ENCODE measurements around the gene DPYD. TPM values are rescaled to one million over a fixed set of nuclear protein-coding genes. Genes with fewer than 3 reads are reported as not detected.

Gene DPYD
- total RNA-seq (10 to 100 TPM; 52.6 to 87.2 (median 57.4) TPM), polyA plus RNA-seq (10 to 100 TPM; 55.6 to 61.2 TPM), total RNA-seq (121 reads per million, percentile 87 among the genes with 10 or more reads in this experiment)

- Histone ChIP-seq H3K4me1 (ENCODE audit: control insufficient read depth in 2 of 2, insufficient read depth in 2 of 2, low read length in 2 of 2) (peaks cover 16 to 17% of the 10 kb centered on the region in 2 donors), H3K4me3 (ENCODE audit: low read length) (peak within 1 kb of the TSS; percentile 93), H3K36me3 (ENCODE audit: control insufficient read depth in 2 of 3, insufficient read depth in 3 of 3, low read length in 3 of 3) (peaks cover 0 to 9% (median 0%) of the 10 kb centered on the region in 3 experiments), H3K27ac (ENCODE audit: low read depth, low read length) (peak within 1 kb of the TSS; percentile 90), H3K9me3 (ENCODE audit: control insufficient read depth in 2 of 3, low read length in 3 of 3) (no peaks in the 10 kb centered on the region), H3K27me3 (ENCODE audit: control insufficient read depth in 2 of 2, insufficient read depth in 2 of 2, low read length in 2 of 2) (no peaks in the 10 kb centered on the region)
- Mint-ChIP-seq H3K4me3 (peak within 1 kb of the TSS; percentile 88 to 99 (median 98)), H3K36me3 (peaks cover 0 to 9% (median 3%) of the 10 kb centered on the region in 5 donors), H3K27me3 (no peaks in the 10 kb centered on the region), H3K9me3 (peaks cover 0 to 4% (median 0%) of the 10 kb centered on the region in 11 donors), H3K27ac (peak within 1 kb of the TSS; percentile 81 to 98 (median 96)), H3K4me1 (peaks cover 35 to 57% (median 54%) of the 10 kb centered on the region in 7 donors)
- ATAC-seq (peak; percentile 94), DNase-seq (peak; percentile 79 to 87 (median 84))
- intact Hi-C loops (cut with micrococcal nuclease), result loop anchor here (1.0 to 5.0 kb wide), 7 partner anchors 9 to 1199 kb away; partner anchors contain the start of gene PTBP2 (in 1 of the 2)
- POLR2A ChIA-PET, result interaction anchor here (0.6 to 3.1 kb wide), 8 partner anchors 10 to 126 kb away, joined by 3 to 11 read pairs (median 3); no protein-coding TSS in a partner anchor
- CTCF ChIA-PET, result interaction anchor here (0.6 to 1.2 kb wide), 2 partner anchors 35 to 130 kb away, joined by 3 read pairs; no protein-coding TSS in a partner anchor
These were observed at the start of gene DPYD for GRCh38 chr1:97920832-97921571. DPYD (minus strand) TSS chr1:97921034; CDS start chr1:97920922, 112 bp downstream.

- Histone ChIP-seq H3K36me3 (ENCODE audit: control insufficient read depth in 2 of 3, insufficient read depth in 3 of 3, low read length in 3 of 3) (no peaks in the 10 kb centered on the region), H3K4me1 (ENCODE audit: control insufficient read depth in 2 of 2, insufficient read depth in 2 of 2, low read length in 2 of 2) (no peaks in the 10 kb centered on the region), H3K4me3 (ENCODE audit: low read length) (no peak overlapping the region), H3K27ac (ENCODE audit: low read depth, low read length) (no peak overlapping the region), H3K9me3 (ENCODE audit: control insufficient read depth in 2 of 3, low read length in 3 of 3) (no peaks in the 10 kb centered on the region), H3K27me3 (ENCODE audit: control insufficient read depth in 2 of 2, insufficient read depth in 2 of 2, low read length in 2 of 2) (peaks cover 0 to 3% of the 10 kb centered on the region in 2 donors)
- Mint-ChIP-seq H3K4me1 (no peaks in the 10 kb centered on the region), H3K4me3 (no peak overlapping the region), H3K27me3 (peaks cover 0 to 50% (median 14%) of the 10 kb centered on the region in 5 donors), H3K36me3 (no peaks in the 10 kb centered on the region), H3K27ac (no peak overlapping the region), H3K9me3 (peaks cover 0 to 3% (median 0%) of the 10 kb centered on the region in 11 donors)
- POLR2A ChIA-PET, result no interaction called here
- DNase-seq (no peak), ATAC-seq (no peak)
- CTCF ChIA-PET, result no interaction called here
- intact Hi-C loops (cut with micrococcal nuclease), result no loop called here
These were observed 39.6 kb upstream of the DPYD start for GRCh38 chr1:97960470-97960869.

DNA sequence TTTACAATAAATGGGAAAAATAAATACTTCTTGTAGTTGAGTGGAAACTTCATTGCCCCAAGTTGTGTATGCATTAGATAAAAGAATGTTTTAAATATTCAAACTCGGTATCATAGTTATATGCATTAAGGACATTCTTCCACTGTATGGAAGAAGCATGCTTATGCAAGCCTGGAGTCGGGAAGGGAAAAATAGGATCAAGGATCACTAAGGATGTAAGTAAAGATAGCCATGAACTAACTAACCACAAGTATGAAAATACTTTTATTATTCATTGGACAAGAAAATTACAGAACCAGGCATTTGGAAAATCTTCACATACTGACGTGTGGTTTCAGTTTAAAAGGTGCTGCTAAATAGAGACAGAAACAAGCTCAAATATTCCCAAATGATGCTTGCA lies 26.9 kb upstream of the DPYD start:
- Mint-ChIP-seq H3K4me3 (no peak overlapping the region), H3K9me3 (no peaks in the 10 kb centered on the region), H3K36me3 (peaks cover 0 to 9% (median 0%) of the 10 kb centered on the region in 5 donors), H3K27me3 (peaks cover 0 to 44% (median 0%) of the 10 kb centered on the region in 5 donors), H3K4me1 (peaks cover 7 to 16% (median 12%) of the 10 kb centered on the region in 7 donors), H3K27ac (no peak overlapping the region)
- no peak overlapping the region for H3K27ac ChIP-seq (ENCODE audit: low read depth, low read length)
- peaks cover 8 to 11% of the 10 kb centered on the region in 2 donors for H3K4me1 ChIP-seq (ENCODE audit: control insufficient read depth in 2 of 2, insufficient read depth in 2 of 2, low read length in 2 of 2)
- H3K27me3 ChIP-seq (ENCODE audit: control insufficient read depth in 2 of 2, insufficient read depth in 2 of 2, low read length in 2 of 2), result no peaks in the 10 kb centered on the region
- H3K9me3 ChIP-seq (ENCODE audit: control insufficient read depth in 2 of 3, low read length in 3 of 3), result no peaks in the 10 kb centered on the region
- ChIA-PET POLR2A (no interaction called here), CTCF (no interaction called here)
- intact Hi-C loops (cut with micrococcal nuclease), result no loop called here
- ATAC-seq (no peak), DNase-seq (no peak)
- no peaks in the 10 kb centered on the region for H3K36me3 ChIP-seq (ENCODE audit: control insufficient read depth in 2 of 3, insufficient read depth in 3 of 3, low read length in 3 of 3)
- H3K4me3 ChIP-seq (ENCODE audit: low read length), result no peak overlapping the region

DNA sequence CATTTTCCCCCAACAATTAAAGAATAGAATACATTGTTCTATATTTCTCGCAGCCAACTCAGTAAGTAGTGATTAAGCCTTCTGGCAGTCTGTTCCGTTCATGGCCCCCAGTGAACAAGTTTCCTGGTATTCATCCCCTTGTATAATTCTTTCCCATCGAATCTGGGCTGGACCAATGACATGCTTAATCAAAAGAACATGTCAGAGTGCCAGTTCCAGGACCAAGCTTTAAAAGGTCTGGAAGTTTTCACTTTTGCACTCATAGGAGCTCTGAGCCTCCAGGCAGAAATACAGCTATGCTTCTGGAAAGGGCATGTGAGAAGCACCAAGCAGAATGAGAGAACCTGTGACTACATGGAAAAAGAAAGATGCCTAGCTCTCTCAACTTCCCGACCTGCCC lies 22.5 kb upstream of the DPYD start:
- Histone ChIP-seq H3K27ac (ENCODE audit: low read depth, low read length) (no peak overlapping the region), H3K4me3 (ENCODE audit: low read length) (no peak overlapping the region), H3K36me3 (ENCODE audit: control insufficient read depth in 2 of 3, insufficient read depth in 3 of 3, low read length in 3 of 3) (no peaks in the 10 kb centered on the region), H3K27me3 (ENCODE audit: control insufficient read depth in 2 of 2, insufficient read depth in 2 of 2, low read length in 2 of 2) (no peaks in the 10 kb centered on the region), H3K4me1 (ENCODE audit: control insufficient read depth in 2 of 2, insufficient read depth in 2 of 2, low read length in 2 of 2) (peaks cover 8 to 18% of the 10 kb centered on the region in 2 donors), H3K9me3 (ENCODE audit: control insufficient read depth in 2 of 3, low read length in 3 of 3) (no peaks in the 10 kb centered on the region)
- H3K4me3 Mint-ChIP-seq, result peak overlapping the region; percentile 6 to 73 (median 36)
- no peak for DNase-seq
- ChIA-PET POLR2A (no interaction called here), CTCF (interaction anchor here (1.3 kb wide), 1 partner anchor 112 kb away, joined by 3 read pairs; no protein-coding TSS in a partner anchor)
- peaks cover 0 to 5% (median 0%) of the 10 kb centered on the region in 11 donors for H3K9me3 Mint-ChIP-seq
- H3K27ac Mint-ChIP-seq, result peak overlapping the region in 4 of 9 donors; percentile 7 to 69 (median 38)
- ATAC-seq, result no peak
- H3K4me1 Mint-ChIP-seq, result peaks cover 13 to 42% (median 30%) of the 10 kb centered on the region in 7 donors
- H3K27me3 Mint-ChIP-seq, result peaks cover 0 to 11% (median 0%) of the 10 kb centered on the region in 5 donors
- peaks cover 0 to 22% (median 0%) of the 10 kb centered on the region in 5 donors for H3K36me3 Mint-ChIP-seq
- intact Hi-C loops (cut with micrococcal nuclease), result no loop called here

- Mint-ChIP-seq H3K4me1 (peaks cover 14 to 48% (median 30%) of the 10 kb centered on the region in 7 donors), H3K27ac (peak overlapping the region; percentile 10 to 84 (median 62)), H3K36me3 (peaks cover 0 to 22% (median 0%) of the 10 kb centered on the region in 5 donors), H3K4me3 (peak overlapping the region; percentile 8 to 86 (median 70)), H3K27me3 (peaks cover 0 to 2% (median 0%) of the 10 kb centered on the region in 5 donors), H3K9me3 (peaks cover 0 to 6% (median 0%) of the 10 kb centered on the region in 11 donors)
- no peak overlapping the region for H3K4me3 ChIP-seq (ENCODE audit: low read length)
- H3K36me3 ChIP-seq (ENCODE audit: control insufficient read depth in 2 of 3, insufficient read depth in 3 of 3, low read length in 3 of 3), result no peaks in the 10 kb centered on the region
- H3K9me3 ChIP-seq (ENCODE audit: control insufficient read depth in 2 of 3, low read length in 3 of 3), result no peaks in the 10 kb centered on the region
- peaks cover 8 to 18% of the 10 kb centered on the region in 2 donors for H3K4me1 ChIP-seq (ENCODE audit: control insufficient read depth in 2 of 2, insufficient read depth in 2 of 2, low read length in 2 of 2)
- peak in 3 of 9 donors; percentile 7 to 17 (median 10) for DNase-seq
- intact Hi-C loops (cut with micrococcal nuclease), result loop anchor here (1.0 kb wide), 1 partner anchor 21 kb away; the partner anchor contains the start of gene DPYD (in 2 of the 2)
- POLR2A ChIA-PET, result no interaction called here
- no peak overlapping the region for H3K27ac ChIP-seq (ENCODE audit: low read depth, low read length)
- ATAC-seq, result no peak
- H3K27me3 ChIP-seq (ENCODE audit: control insufficient read depth in 2 of 2, insufficient read depth in 2 of 2, low read length in 2 of 2), result no peaks in the 10 kb centered on the region
- CTCF ChIA-PET, result no interaction called here
These were observed 21.6 kb upstream of the DPYD start for GRCh38 chr1:97942161-97943123.

DNA sequence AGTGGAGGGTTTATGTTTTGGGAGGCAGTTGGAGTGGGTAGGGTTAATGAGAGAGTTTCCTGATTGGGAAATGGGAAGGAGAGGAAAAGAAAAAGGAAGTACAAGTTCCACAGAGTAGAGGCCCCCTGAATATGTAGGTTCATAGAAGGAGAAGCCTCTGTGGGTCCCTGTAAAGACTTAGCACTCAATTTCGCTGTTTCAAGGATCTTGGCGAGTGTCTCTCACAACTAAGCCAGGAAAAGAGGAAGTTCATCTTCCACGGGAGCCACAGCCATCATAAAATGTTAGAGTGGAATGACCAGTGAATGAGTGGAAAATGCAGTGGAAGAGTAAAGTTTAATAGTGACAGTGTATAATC lies 17.4 kb upstream of the DPYD start:
- intact Hi-C loops (cut with micrococcal nuclease), result no loop called here

More for the DNA sequence above, 17.4 kb upstream of the DPYD start:
- no peak for ATAC-seq
- Histone ChIP-seq H3K27ac (ENCODE audit: low read depth, low read length) (no peak overlapping the region), H3K27me3 (ENCODE audit: control insufficient read depth in 2 of 2, insufficient read depth in 2 of 2, low read length in 2 of 2) (no peaks in the 10 kb centered on the region), H3K9me3 (ENCODE audit: control insufficient read depth in 2 of 3, low read length in 3 of 3) (no peaks in the 10 kb centered on the region), H3K36me3 (ENCODE audit: control insufficient read depth in 2 of 3, insufficient read depth in 3 of 3, low read length in 3 of 3) (no peaks in the 10 kb centered on the region), H3K4me1 (ENCODE audit: control insufficient read depth in 2 of 2, insufficient read depth in 2 of 2, low read length in 2 of 2) (peaks cover 4 to 17% of the 10 kb centered on the region in 2 donors), H3K4me3 (ENCODE audit: low read length) (no peak overlapping the region)
- Mint-ChIP-seq H3K27ac (no peak overlapping the region), H3K36me3 (peaks cover 0 to 13% (median 0%) of the 10 kb centered on the region in 5 donors), H3K4me1 (peaks cover 17 to 53% (median 32%) of the 10 kb centered on the region in 7 donors), H3K9me3 (peaks cover 0 to 6% (median 0%) of the 10 kb centered on the region in 11 donors), H3K4me3 (no peak overlapping the region), H3K27me3 (peaks cover 0 to 11% (median 0%) of the 10 kb centered on the region in 5 donors)
- ChIA-PET POLR2A (no interaction called here), CTCF (no interaction called here)
- no peak for DNase-seq
